C4-2B (cell line): ENCODE measurements around the gene SMAD4.

ENCODE experiments used
- H3K27ac ChIP-seq: fragments of 450-650 bp; 2 replicates; pipeline ENCODE4 v1.5.1; 2017
- CTCF ChIP-seq: fragments of 450-650 bp; conservative IDR thresholded peaks from 2 replicates; pipeline ENCODE4 v1.5.1; 2017; ENCODE audit warnings: mild to moderate bottlenecking
- ZFX ChIP-seq: fragments of 450-650 bp; IDR thresholded peaks from 2 replicates; pipeline ENCODE4 v1.6.1; 2017

The SMAD4 gene

GRCh38 chr18:51051105-51051712 lies 21.2 kb downstream of the SMAD4 start:
- no peak overlapping the region for H3K27ac ChIP-seq
- TF ChIP-seq ZFX, result no peak
- peak; percentile 87 for TF ChIP-seq CTCF

GRCh38 chr18:51053814-51054213 lies 23.8 kb downstream of the SMAD4 start:
- no peak for TF ChIP-seq CTCF
- TF ChIP-seq ZFX, result no peak

GRCh38 chr18:51054764-51055163 lies 24.8 kb downstream of the SMAD4 start:
- TF ChIP-seq ZFX (no peak), CTCF (no peak)

More at GRCh38 chr18:51053814-51054213, 23.8 kb downstream of the SMAD4 start:
- no peak overlapping the region for H3K27ac ChIP-seq

GRCh38 chr18:51059969-51060368 lies 30.0 kb downstream of the SMAD4 start:
- no peak for TF ChIP-seq ZFX
- TF ChIP-seq CTCF, result no peak

More at GRCh38 chr18:51054764-51055163, 24.8 kb downstream of the SMAD4 start:
- no peak overlapping the region for H3K27ac ChIP-seq

GRCh38 chr18:51064256-51064655 lies 34.2 kb downstream of the SMAD4 start:
- TF ChIP-seq ZFX, result no peak
- TF ChIP-seq CTCF, result no peak
- no peak overlapping the region for H3K27ac ChIP-seq

More at GRCh38 chr18:51059969-51060368, 30.0 kb downstream of the SMAD4 start:
- H3K27ac ChIP-seq, result no peak overlapping the region

- H3K27ac ChIP-seq, result no peak overlapping the region
These were observed 36.3 kb downstream of the SMAD4 start for GRCh38 chr18:51066273-51066672.

More at GRCh38 chr18:51066273-51066672, 36.3 kb downstream of the SMAD4 start:
- TF ChIP-seq CTCF, result no peak
- no peak for TF ChIP-seq ZFX
